Fibroblast of gingiva (primary cell): ENCODE results near the gene PHF19.
A peak's percentile ranks its signal among the peaks of the same experiment; 100 is the strongest.

ENCODE experiments used
- DNase-seq: peaks from one replicate; pipeline ENCODE4 v3.0.0-alpha.2; 2011; ENCODE audit warnings: low read depth

PHF19 gene

GRCh38 chr9:120853198-120853597 lies 23.8 kb downstream of the PHF19 start:
- DNase-seq, result no peak

GRCh38 chr9:120852240-120853010 lies 24.6 kb downstream of the PHF19 start:
- DNase-seq, result no peak

GRCh38 chr9:120851449-120851848 lies 25.5 kb downstream of the PHF19 start:
- no peak for DNase-seq

- DNase-seq, result no peak
Observed at GRCh38 chr9:120850315-120850714, 26.7 kb downstream of the PHF19 start.

- no peak for DNase-seq
Observed at GRCh38 chr9:120846906-120847305, 30.1 kb downstream of the PHF19 start.

- DNase-seq, result no peak
Observed at GRCh38 chr9:120846251-120846889, 30.6 kb downstream of the PHF19 start.

GRCh38 chr9:120845255-120845654 lies 31.7 kb downstream of the PHF19 start:
- DNase-seq, result no peak

- DNase-seq, result peak; percentile 99
Observed at GRCh38 chr9:120842685-120843485, 34.1 kb downstream of the PHF19 start, which contains the start of gene PSMD5. Gene PSMD5, minus strand, starts transcription at chr9:120842922. Its CDS starts 13 bp downstream, at chr9:120842909.

- no peak for DNase-seq
Observed at GRCh38 chr9:120841930-120842684, 34.9 kb downstream of the PHF19 start.

- no peak for DNase-seq
Observed at GRCh38 chr9:120839146-120839545, 37.8 kb downstream of the PHF19 start.

- no peak for DNase-seq
Observed at GRCh38 chr9:120837921-120838320, 39.1 kb downstream of the PHF19 start.

- DNase-seq, result no peak
Observed at GRCh38 chr9:120833325-120833724, 43.7 kb downstream of the PHF19 start.

- DNase-seq, result peak; percentile 20
Observed at GRCh38 chr9:120832807-120833206, 44.2 kb downstream of the PHF19 start.

GRCh38 chr9:120830865-120831264 lies 46.1 kb downstream of the PHF19 start:
- DNase-seq, result no peak

GRCh38 chr9:120830151-120830550 lies 46.8 kb downstream of the PHF19 start:
- DNase-seq, result no peak

GRCh38 chr9:120829650-120830049 lies 47.3 kb downstream of the PHF19 start:
- no peak for DNase-seq

GRCh38 chr9:120820095-120820494 lies 56.9 kb downstream of the PHF19 start:
- no peak for DNase-seq

- no peak for DNase-seq
Observed at GRCh38 chr9:120818595-120818994, 58.4 kb downstream of the PHF19 start.

GRCh38 chr9:120815075-120815474 lies 61.9 kb downstream of the PHF19 start:
- no peak for DNase-seq

- DNase-seq, result no peak
Observed at GRCh38 chr9:120808931-120809330, 68.1 kb downstream of the PHF19 start.

- DNase-seq, result no peak
Observed at GRCh38 chr9:120807607-120808379, 69.2 kb downstream of the PHF19 start.
